Choroid plexus epithelial cell (primary cell): Measurements from ENCODE around the gene CELF4.

ENCODE experiments used
- DNase-seq: peaks from one replicate; pipeline ENCODE4 v3.0.0-alpha.2; 2010; ENCODE audit warnings: low read depth
- H3K4me3 ChIP-seq: 2 replicates; pipeline ENCODE4 v1.5.1; 2011; ENCODE audit warnings: low read depth, mild to moderate bottlenecking, control low read depth, low read length, moderate library complexity
- CTCF ChIP-seq: conservative IDR thresholded peaks from 2 replicates; pipeline ENCODE4 v1.5.1; 2011; ENCODE audit warnings: low read depth, mild to moderate bottlenecking, control low read depth, inconsistent platforms, low read length, moderate library complexity

Gene CELF4

GRCh38 chr18:37265382-37265781 is 300.2 kb downstream of the CELF4 start:
- no peak overlapping the region for H3K4me3 ChIP-seq
- DNase-seq, result no peak
- no peak for TF ChIP-seq CTCF

- no peak for DNase-seq
- TF ChIP-seq CTCF, result no peak
Observed at GRCh38 chr18:37264956-37265355, 300.6 kb downstream of the CELF4 start.

GRCh38 chr18:37261988-37262387 is 303.6 kb downstream of the CELF4 start:
- no peak for DNase-seq
- TF ChIP-seq CTCF, result no peak

More at GRCh38 chr18:37264956-37265355, 300.6 kb downstream of the CELF4 start:
- H3K4me3 ChIP-seq, result no peak overlapping the region

DNA sequence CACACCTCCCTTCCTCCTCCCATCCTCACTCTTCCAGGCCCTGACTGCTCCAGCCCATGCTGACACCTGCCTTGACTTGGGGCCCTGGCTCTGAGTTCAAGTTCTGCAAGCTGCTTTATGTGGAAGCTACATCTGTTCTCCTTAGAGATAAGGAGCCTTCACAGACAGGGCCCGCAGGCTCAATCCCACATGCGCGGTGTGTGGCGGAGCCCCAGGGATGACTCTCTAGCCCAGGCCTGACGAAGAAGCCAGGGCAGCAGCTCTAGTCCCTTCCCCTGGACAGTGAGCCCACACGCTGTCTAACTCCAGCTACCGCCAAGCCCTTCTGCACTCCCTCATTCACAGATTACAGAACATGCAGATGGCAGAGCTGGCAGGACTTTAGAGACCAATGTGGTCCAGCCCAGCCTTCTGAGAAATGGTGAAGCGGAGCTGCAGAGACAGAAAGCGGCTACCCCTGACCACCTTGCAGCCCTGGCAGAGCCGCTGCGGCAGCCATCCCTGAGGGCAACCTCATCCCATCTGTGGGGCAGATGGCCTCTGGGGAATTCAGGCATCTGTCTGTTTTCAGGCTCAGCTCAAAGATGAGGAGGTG is 304.3 kb downstream of the CELF4 start:
- no peak for DNase-seq
- TF ChIP-seq CTCF, result no peak
- no peak overlapping the region for H3K4me3 ChIP-seq

More at GRCh38 chr18:37261988-37262387, 303.6 kb downstream of the CELF4 start:
- no peak overlapping the region for H3K4me3 ChIP-seq

- TF ChIP-seq CTCF, result no peak
Observed at GRCh38 chr18:37260367-37261093, 305.1 kb downstream of the CELF4 start.

GRCh38 chr18:37259711-37260110 is 305.9 kb downstream of the CELF4 start:
- H3K4me3 ChIP-seq, result no peak overlapping the region
- no peak for DNase-seq
- TF ChIP-seq CTCF, result no peak

More at GRCh38 chr18:37260367-37261093, 305.1 kb downstream of the CELF4 start:
- no peak for DNase-seq
- no peak overlapping the region for H3K4me3 ChIP-seq

DNA sequence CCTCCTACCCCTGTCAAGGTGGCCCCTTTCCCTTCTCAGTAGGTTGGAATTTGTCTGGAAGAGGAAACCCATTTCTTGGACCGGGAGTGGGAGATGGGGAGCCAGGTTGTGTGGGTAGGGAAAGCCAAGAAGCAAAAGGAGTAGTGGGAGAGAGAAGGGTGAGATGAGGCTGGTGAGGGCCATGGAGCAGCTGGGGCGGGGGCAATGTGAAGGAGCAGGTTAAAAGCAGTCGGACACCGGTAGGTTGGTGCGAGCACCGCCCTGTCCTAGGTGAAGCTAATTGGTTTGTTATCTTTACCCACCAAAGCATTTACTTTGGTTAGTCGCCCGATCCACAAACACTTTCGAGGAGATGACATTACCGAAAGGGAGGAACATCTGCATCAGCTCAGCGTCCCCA is 306.8 kb downstream of the CELF4 start:
- DNase-seq, result no peak
- TF ChIP-seq CTCF, result no peak
- no peak overlapping the region for H3K4me3 ChIP-seq
